Colonic mucosa (tissue), 4 donors: Measurements from ENCODE around the gene TMEM238L. TPM values are rescaled to one million over a fixed set of nuclear protein-coding genes. Genes with fewer than 3 reads are reported as not detected.

ENCODE experiments used
- DNase-seq: peaks from one replicate; pipeline ENCODE4 v3.0.0-alpha.2; 2020
- H3K27ac ChIP-seq: fragments of 200-600 bp; one replicate; pipeline ENCODE4 v1.8.0; 2021
- H3K27me3 ChIP-seq: fragments of 200-600 bp; one replicate; pipeline ENCODE4 v1.8.0; 2021
- H3K36me3 ChIP-seq: fragments of 200-600 bp; one replicate; pipeline ENCODE4 v1.8.0; 2021
- H3K4me1 ChIP-seq: fragments of 200-600 bp; one replicate; pipeline ENCODE4 v1.8.0; 2021; ENCODE audit warnings: mild to moderate bottlenecking
- H3K4me3 ChIP-seq: fragments of 200-600 bp; one replicate; pipeline ENCODE4 v1.8.0; 2021
- H3K9ac ChIP-seq, 2 donors: one replicate each; pipeline ENCODE4 v1.7.0; 2013; ENCODE audit warnings: control low read depth in 2 of 2, low read depth in 2 of 2, low read length in 2 of 2
- H3K9me3 ChIP-seq: fragments of 200-600 bp; one replicate; pipeline ENCODE4 v1.8.0; 2021
- CTCF ChIP-seq: fragments of 200-600 bp; IDR thresholded peaks from one replicate; pipeline ENCODE4 v1.8.0; 2022; ENCODE audit warnings: antibody characterized with exemption, mild to moderate bottlenecking
- intact Hi-C: fragments of 100-400 bp; cut with DNase I; formaldehyde crosslinking; loops from one replicate; pipeline ENCODE4 v1.14.1; 2022
- total RNA-seq, 2 donors: library from RNA; stranded (reverse); fragmentation: NEBNext Ultra II Directional in 1 of 2; extraction: Animal tissue kit (Norgen Biotek cat#: 25700) in 1 of 2; gene quantifications; one replicate each; pipeline ENCODE4 v1.2.1, GENCODE V29; 2021
- donor health status: healthy.
- donor health status: DM: no; HTN: no; CAD: no.
- donor health status: DM: no; HTN: no; CAD: no.

The TMEM238L gene
- total RNA-seq, 2 donors from 2014 or later = 63.1 to 68.8 TPM

- intact Hi-C loops = no loop called here
- no peaks in the 10 kb centered on the region for H3K4me1 ChIP-seq
Measured at GRCh38 chr17:10775740-10776356, 28.1 kb downstream of the TMEM238L start.

GRCh38 chr17:10775058-10775457 is 28.8 kb downstream of the TMEM238L start:
- Histone ChIP-seq H3K36me3 (no peaks in the 10 kb centered on the region), H3K4me1 (no peaks in the 10 kb centered on the region), H3K9me3 (no peaks in the 10 kb centered on the region), H3K4me3 (no peak overlapping the region), H3K27me3 (no peaks in the 10 kb centered on the region), H3K27ac (peak overlapping the region; percentile 90), H3K9ac (no peak overlapping the region)
- no peak for TF ChIP-seq CTCF
- intact Hi-C loops = no loop called here
- peak; percentile 64 for DNase-seq

More at GRCh38 chr17:10775740-10776356, 28.1 kb downstream of the TMEM238L start:
- peak overlapping the region; percentile 90 for H3K27ac ChIP-seq
- H3K9me3 ChIP-seq = no peaks in the 10 kb centered on the region
- no peaks in the 10 kb centered on the region for H3K27me3 ChIP-seq
- no peak for TF ChIP-seq CTCF
- no peak overlapping the region for H3K9ac ChIP-seq
- H3K36me3 ChIP-seq = no peaks in the 10 kb centered on the region
- no peak overlapping the region for H3K4me3 ChIP-seq
- no peak for DNase-seq

GRCh38 chr17:10773391-10773790 is 30.5 kb downstream of the TMEM238L start:
- Histone ChIP-seq H3K27ac (peak overlapping the region; percentile 53), H3K4me1 (no peaks in the 10 kb centered on the region)
- DNase-seq = no peak

GRCh38 chr17:10772425-10773380 is 31.2 kb downstream of the TMEM238L start:
- intact Hi-C loops = no loop called here
- H3K9ac ChIP-seq = peak overlapping the region in 1 of 2 donors; percentile 26
- H3K4me1 ChIP-seq = no peaks in the 10 kb centered on the region
- peak overlapping the region; percentile 53 for H3K27ac ChIP-seq
- no peaks in the 10 kb centered on the region for H3K36me3 ChIP-seq
- DNase-seq = peak; percentile 97
- peak; percentile 86 for TF ChIP-seq CTCF
- no peaks in the 10 kb centered on the region for H3K27me3 ChIP-seq
- no peak overlapping the region for H3K4me3 ChIP-seq
- H3K9me3 ChIP-seq = no peaks in the 10 kb centered on the region

More at GRCh38 chr17:10773391-10773790, 30.5 kb downstream of the TMEM238L start:
- Histone ChIP-seq H3K4me3 (no peak overlapping the region), H3K27me3 (no peaks in the 10 kb centered on the region), H3K36me3 (no peaks in the 10 kb centered on the region), H3K9me3 (no peaks in the 10 kb centered on the region), H3K9ac (peak overlapping the region in 1 of 2 donors; percentile 26)
- intact Hi-C loops = no loop called here
- no peak for TF ChIP-seq CTCF

DNA sequence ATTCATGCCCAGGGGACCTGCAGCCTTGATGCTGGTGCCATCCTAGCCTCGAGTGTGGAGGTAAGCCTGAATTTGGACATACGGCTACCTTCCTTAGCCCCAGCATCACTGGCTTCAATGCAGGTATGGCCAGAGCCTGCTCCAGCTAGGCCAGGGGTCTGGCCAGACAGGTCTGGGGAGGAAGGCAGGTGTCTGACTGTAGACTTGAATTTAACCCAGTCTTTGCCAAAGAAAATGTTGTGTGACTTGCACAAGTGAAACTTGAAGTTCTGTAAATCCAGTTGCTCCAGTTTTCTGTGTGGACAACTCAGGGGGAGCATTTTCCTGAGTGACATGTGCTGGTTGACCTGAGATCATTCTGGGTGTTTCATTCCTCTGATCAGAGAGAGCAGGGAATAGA is 32.8 kb downstream of the TMEM238L start:
- no peak overlapping the region for H3K4me3 ChIP-seq
- H3K4me1 ChIP-seq = no peaks in the 10 kb centered on the region
- H3K27me3 ChIP-seq = no peaks in the 10 kb centered on the region
- intact Hi-C loops = no loop called here
- DNase-seq = no peak
- no peaks in the 10 kb centered on the region for H3K9me3 ChIP-seq
- no peaks in the 10 kb centered on the region for H3K36me3 ChIP-seq
- no peak for TF ChIP-seq CTCF
- H3K27ac ChIP-seq = no peak overlapping the region
- H3K9ac ChIP-seq = no peak overlapping the region
